Measurements from ENCODE around the gene HEXIM1.

The HEXIM1 gene

DNA sequence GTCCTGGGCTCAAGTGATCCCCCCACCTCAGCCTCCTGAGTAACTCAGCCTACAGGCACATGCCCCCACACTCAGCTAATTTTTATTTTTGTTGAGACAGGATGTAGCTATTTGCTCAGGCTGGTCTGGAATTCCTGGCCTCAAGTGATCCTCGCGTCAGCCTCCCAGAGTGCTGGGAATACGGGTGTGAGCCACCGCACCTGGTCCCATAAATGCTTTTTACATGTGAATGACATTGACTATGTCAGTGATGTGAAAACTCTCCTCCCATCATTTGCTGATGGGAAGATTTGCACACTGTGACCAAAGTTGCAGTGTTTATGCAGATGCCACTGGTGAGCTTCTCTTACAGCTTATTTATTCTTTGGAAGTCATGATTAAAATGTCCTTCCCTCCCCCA, 30.9 kb upstream of the HEXIM1 start:
- Histone ChIP-seq H2AFZ (ENCODE audit: low read length) (no peak overlapping the region), H4K91ac (ENCODE audit: low read depth, low read length, poor library complexity) (no peak overlapping the region), H3K9me3 (replicated peaks in 1 of 2; ENCODE audit: control insufficient read depth in 2 of 2, insufficient read depth in 1 of 2, low read depth in 1 of 2, low read length in 2 of 2) (peaks cover 0 to 2% of the 10 kb centered on the region in 2 donors), H3K27me3 (ENCODE audit: control insufficient read depth in 3 of 3, insufficient read depth in 3 of 3, low read depth in 1 of 3, low read length in 3 of 3) (no peaks in the 10 kb centered on the region), H3K4me1 (ENCODE audit: control insufficient read depth in 2 of 2, insufficient read depth in 1 of 2, low read depth in 1 of 2, low read length in 2 of 2) (peaks cover under 1 to 4% of the 10 kb centered on the region in 2 donors), H2BK15ac (ENCODE audit: low read length) (no peak overlapping the region), H3K4ac (ENCODE audit: low read length) (no peak overlapping the region), H2AK5ac (ENCODE audit: low read depth, low read length) (no peak overlapping the region), H3K4me3 (ENCODE audit: low read length in 2 of 2) (no peak overlapping the region), H3K27ac (replicated peaks; ENCODE audit: low read length) (no peak overlapping the region), H3K14ac (ENCODE audit: low read length) (no peak overlapping the region), H2BK12ac (ENCODE audit: low read length) (no peak overlapping the region), H3K9ac (ENCODE audit: low read depth, low read length, poor library complexity) (no peak overlapping the region), H4K8ac (ENCODE audit: low read depth, low read length) (no peak overlapping the region), H3K4me2 (ENCODE audit: insufficient read depth, low read length, poor library complexity, severe bottlenecking) (no peak overlapping the region), H3K23ac (ENCODE audit: low read depth, low read length, poor library complexity) (no peak overlapping the region), H3K18ac (ENCODE audit: low read length) (no peak overlapping the region), H3K79me1 (ENCODE audit: low read depth, low read length) (peaks cover 2% of the 10 kb centered on the region), H3K36me3 (replicated peaks in 1 of 2; ENCODE audit: control insufficient read depth in 2 of 2, insufficient read depth in 2 of 2, low read length in 2 of 2) (no peaks in the 10 kb centered on the region), H2BK5ac (ENCODE audit: low read length) (no peak overlapping the region), H2BK120ac (ENCODE audit: low read depth, low read length) (no peak overlapping the region)
- no peak for DNase-seq (ENCODE audit: low spot score)
- no CpG with 5 or more reads among the region's 4 CpGs for WGBS, 2 donors (ENCODE audit: extremely low coverage in 2 of 2, insufficient read length in 2 of 2, insufficient replicate concordance in 1 of 2)

- H3K27ac ChIP-seq (replicated peaks; ENCODE audit: low read length): no peak overlapping the region
- H4K91ac ChIP-seq (ENCODE audit: low read depth, low read length, poor library complexity): no peak overlapping the region
- no peaks in the 10 kb centered on the region for H3K9me3 ChIP-seq (replicated peaks in 1 of 2; ENCODE audit: control insufficient read depth in 2 of 2, insufficient read depth in 1 of 2, low read depth in 1 of 2, low read length in 2 of 2)
- peaks cover 2 to 4% of the 10 kb centered on the region in 2 donors for H3K4me1 ChIP-seq (ENCODE audit: control insufficient read depth in 2 of 2, insufficient read depth in 1 of 2, low read depth in 1 of 2, low read length in 2 of 2)
- no peak overlapping the region for H2BK5ac ChIP-seq (ENCODE audit: low read length)
- peak overlapping the region; percentile 72 for H2BK120ac ChIP-seq (ENCODE audit: low read depth, low read length)
- no peaks in the 10 kb centered on the region for H3K27me3 ChIP-seq (ENCODE audit: control insufficient read depth in 3 of 3, insufficient read depth in 3 of 3, low read depth in 1 of 3, low read length in 3 of 3)
- no peak overlapping the region for H4K8ac ChIP-seq (ENCODE audit: low read depth, low read length)
- no peak overlapping the region for H3K23ac ChIP-seq (ENCODE audit: low read depth, low read length, poor library complexity)
- no peak overlapping the region for H2BK15ac ChIP-seq (ENCODE audit: low read length)
- H2AFZ ChIP-seq (ENCODE audit: low read length): no peak overlapping the region
- H2AK5ac ChIP-seq (ENCODE audit: low read depth, low read length): no peak overlapping the region
- H3K4ac ChIP-seq (ENCODE audit: low read length): no peak overlapping the region
- H2BK12ac ChIP-seq (ENCODE audit: low read length): no peak overlapping the region
- H3K79me1 ChIP-seq (ENCODE audit: low read depth, low read length): peaks cover 2% of the 10 kb centered on the region
- no peaks in the 10 kb centered on the region for H3K36me3 ChIP-seq (replicated peaks in 1 of 2; ENCODE audit: control insufficient read depth in 2 of 2, insufficient read depth in 2 of 2, low read length in 2 of 2)
- no peak overlapping the region for H3K4me2 ChIP-seq (ENCODE audit: insufficient read depth, low read length, poor library complexity, severe bottlenecking)
- peak overlapping the region; percentile 28 for H3K18ac ChIP-seq (ENCODE audit: low read length)
- no peak for DNase-seq (ENCODE audit: low spot score)
- H3K9ac ChIP-seq (ENCODE audit: low read depth, low read length, poor library complexity): no peak overlapping the region
- H3K4me3 ChIP-seq (ENCODE audit: low read length in 2 of 2): no peak overlapping the region
- H3K14ac ChIP-seq (ENCODE audit: low read length): peak overlapping the region; percentile 98
- no CpG with 5 or more reads among the region's 20 CpGs for WGBS, 2 donors (ENCODE audit: extremely low coverage in 2 of 2, insufficient read length in 2 of 2, insufficient replicate concordance in 1 of 2)
Measured at GRCh38 chr17:45117848-45118646, 30.2 kb upstream of the HEXIM1 start.

GRCh38 chr17:45118691-45119090, 29.6 kb upstream of the HEXIM1 start:
- Histone ChIP-seq H3K36me3 (replicated peaks in 1 of 2; ENCODE audit: control insufficient read depth in 2 of 2, insufficient read depth in 2 of 2, low read length in 2 of 2) (no peaks in the 10 kb centered on the region), H4K8ac (ENCODE audit: low read depth, low read length) (no peak overlapping the region), H3K4me3 (ENCODE audit: low read length in 2 of 2) (no peak overlapping the region), H2AFZ (ENCODE audit: low read length) (no peak overlapping the region), H2BK12ac (ENCODE audit: low read length) (no peak overlapping the region), H3K9me3 (replicated peaks in 1 of 2; ENCODE audit: control insufficient read depth in 2 of 2, insufficient read depth in 1 of 2, low read depth in 1 of 2, low read length in 2 of 2) (no peaks in the 10 kb centered on the region), H3K27me3 (ENCODE audit: control insufficient read depth in 3 of 3, insufficient read depth in 3 of 3, low read depth in 1 of 3, low read length in 3 of 3) (no peaks in the 10 kb centered on the region), H3K14ac (ENCODE audit: low read length) (no peak overlapping the region), H2BK120ac (ENCODE audit: low read depth, low read length) (no peak overlapping the region), H4K91ac (ENCODE audit: low read depth, low read length, poor library complexity) (no peak overlapping the region), H3K4ac (ENCODE audit: low read length) (no peak overlapping the region), H3K18ac (ENCODE audit: low read length) (no peak overlapping the region), H2BK5ac (ENCODE audit: low read length) (no peak overlapping the region), H2BK15ac (ENCODE audit: low read length) (no peak overlapping the region), H3K4me2 (ENCODE audit: insufficient read depth, low read length, poor library complexity, severe bottlenecking) (no peak overlapping the region), H3K23ac (ENCODE audit: low read depth, low read length, poor library complexity) (no peak overlapping the region), H3K79me1 (ENCODE audit: low read depth, low read length) (peaks cover 2% of the 10 kb centered on the region), H3K4me1 (ENCODE audit: control insufficient read depth in 2 of 2, insufficient read depth in 1 of 2, low read depth in 1 of 2, low read length in 2 of 2) (peaks cover 4% of the 10 kb centered on the region in 2 donors), H3K27ac (replicated peaks; ENCODE audit: low read length) (no peak overlapping the region), H2AK5ac (ENCODE audit: low read depth, low read length) (no peak overlapping the region), H3K9ac (ENCODE audit: low read depth, low read length, poor library complexity) (no peak overlapping the region)
- no CpG with 5 or more reads among the region's 23 CpGs for WGBS, 2 donors (ENCODE audit: extremely low coverage in 2 of 2, insufficient read length in 2 of 2, insufficient replicate concordance in 1 of 2)
- DNase-seq (ENCODE audit: low spot score): no peak

DNA sequence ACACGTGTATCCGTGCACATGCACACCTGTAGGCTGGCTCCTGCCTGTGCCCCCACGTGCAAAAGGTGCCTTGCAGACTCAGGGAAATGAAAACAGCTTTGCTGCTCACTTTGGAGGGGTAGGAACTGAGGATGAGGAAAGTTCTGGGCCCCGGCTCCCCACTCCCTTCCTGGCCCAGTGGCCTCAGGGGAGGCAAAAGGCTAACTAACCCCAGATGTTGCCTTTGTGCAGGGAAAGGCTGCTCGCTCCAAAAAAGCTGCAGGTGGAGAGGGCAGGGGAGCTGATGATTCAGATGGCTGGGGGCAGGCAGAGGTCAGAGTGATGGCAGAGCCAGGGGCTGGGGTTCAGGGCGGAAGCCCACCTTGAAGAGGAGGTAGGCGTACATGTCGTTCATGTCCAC, 28.3 kb upstream of the HEXIM1 start:
- Histone ChIP-seq H3K4me1 (ENCODE audit: control insufficient read depth in 2 of 2, insufficient read depth in 1 of 2, low read depth in 1 of 2, low read length in 2 of 2) (peaks cover 5 to 11% of the 10 kb centered on the region in 2 donors), H2AK5ac (ENCODE audit: low read depth, low read length) (no peak overlapping the region), H3K79me1 (ENCODE audit: low read depth, low read length) (peaks cover 2% of the 10 kb centered on the region), H3K9me3 (replicated peaks in 1 of 2; ENCODE audit: control insufficient read depth in 2 of 2, insufficient read depth in 1 of 2, low read depth in 1 of 2, low read length in 2 of 2) (no peaks in the 10 kb centered on the region), H4K8ac (ENCODE audit: low read depth, low read length) (no peak overlapping the region), H2BK12ac (ENCODE audit: low read length) (no peak overlapping the region), H3K4me2 (ENCODE audit: insufficient read depth, low read length, poor library complexity, severe bottlenecking) (no peak overlapping the region), H3K27me3 (ENCODE audit: control insufficient read depth in 3 of 3, insufficient read depth in 3 of 3, low read depth in 1 of 3, low read length in 3 of 3) (no peaks in the 10 kb centered on the region), H3K4ac (ENCODE audit: low read length) (no peak overlapping the region), H2BK15ac (ENCODE audit: low read length) (no peak overlapping the region), H3K4me3 (ENCODE audit: low read length in 2 of 2) (no peak overlapping the region), H3K14ac (ENCODE audit: low read length) (no peak overlapping the region), H3K9ac (ENCODE audit: low read depth, low read length, poor library complexity) (no peak overlapping the region), H2BK120ac (ENCODE audit: low read depth, low read length) (no peak overlapping the region), H3K27ac (replicated peaks; ENCODE audit: low read length) (no peak overlapping the region), H3K18ac (ENCODE audit: low read length) (no peak overlapping the region), H4K91ac (ENCODE audit: low read depth, low read length, poor library complexity) (no peak overlapping the region), H3K36me3 (replicated peaks in 1 of 2; ENCODE audit: control insufficient read depth in 2 of 2, insufficient read depth in 2 of 2, low read length in 2 of 2) (no peaks in the 10 kb centered on the region), H2BK5ac (ENCODE audit: low read length) (no peak overlapping the region), H3K23ac (ENCODE audit: low read depth, low read length, poor library complexity) (no peak overlapping the region), H2AFZ (ENCODE audit: low read length) (no peak overlapping the region)
- WGBS, 2 donors (ENCODE audit: extremely low coverage in 2 of 2, insufficient read length in 2 of 2, insufficient replicate concordance in 1 of 2): no CpG with 5 or more reads among the region's 8 CpGs
- no peak for DNase-seq (ENCODE audit: low spot score)

Measured in neuronal stem cell (in vitro differentiated cells).